ENCODE measurements around the gene MTHFD1L.

DNA sequence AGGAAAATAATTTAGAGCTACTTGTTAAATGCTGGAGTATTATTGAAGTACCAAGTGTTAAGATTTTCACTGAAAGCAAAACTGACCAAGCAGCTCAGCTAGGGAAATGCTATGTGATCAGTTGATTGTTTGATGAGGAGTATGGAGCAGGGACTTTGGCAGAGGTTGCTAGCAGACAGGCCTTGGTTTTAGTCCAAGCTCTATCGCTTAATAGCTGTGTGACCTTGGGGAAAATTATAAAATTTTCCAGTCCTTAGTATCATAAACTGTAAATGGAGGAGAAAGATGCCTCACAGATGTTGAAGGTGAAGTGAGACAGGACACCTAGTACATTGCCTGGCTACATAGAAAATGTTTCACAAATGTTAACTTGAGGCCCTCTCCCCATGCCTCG is 136.6 kb downstream of the MTHFD1L start:
- TF ChIP-seq, protein P1, sequence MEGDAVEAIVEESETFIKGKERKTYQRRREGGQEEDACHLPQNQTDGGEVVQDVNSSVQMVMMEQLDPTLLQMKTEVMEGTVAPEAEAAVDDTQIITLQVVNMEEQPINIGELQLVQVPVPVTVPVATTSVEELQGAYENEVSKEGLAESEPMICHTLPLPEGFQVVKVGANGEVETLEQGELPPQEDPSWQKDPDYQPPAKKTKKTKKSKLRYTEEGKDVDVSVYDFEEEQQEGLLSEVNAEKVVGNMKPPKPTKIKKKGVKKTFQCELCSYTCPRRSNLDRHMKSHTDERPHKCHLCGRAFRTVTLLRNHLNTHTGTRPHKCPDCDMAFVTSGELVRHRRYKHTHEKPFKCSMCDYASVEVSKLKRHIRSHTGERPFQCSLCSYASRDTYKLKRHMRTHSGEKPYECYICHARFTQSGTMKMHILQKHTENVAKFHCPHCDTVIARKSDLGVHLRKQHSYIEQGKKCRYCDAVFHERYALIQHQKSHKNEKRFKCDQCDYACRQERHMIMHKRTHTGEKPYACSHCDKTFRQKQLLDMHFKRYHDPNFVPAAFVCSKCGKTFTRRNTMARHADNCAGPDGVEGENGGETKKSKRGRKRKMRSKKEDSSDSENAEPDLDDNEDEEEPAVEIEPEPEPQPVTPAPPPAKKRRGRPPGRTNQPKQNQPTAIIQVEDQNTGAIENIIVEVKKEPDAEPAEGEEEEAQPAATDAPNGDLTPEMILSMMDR (IDR thresholded peaks at IDR 0.05) = no peak
- TF ChIP-seq EP300 (IDR thresholded peaks at IDR 0.05) = no peak
